Stomach (tissue), 4 donors: ENCODE data around the gene HEPHL1.

Experiments
- CTCF ChIP-seq, 7 experiments: fragments of 450-650 bp in 4 of 7; fragments of 200-600 bp in 3 of 7; sonication (generic) in 3 of 7; IDR thresholded peaks; one replicate each; pipeline ENCODE4 v1.5.1; 2016 to 2019; ENCODE audit warnings: antibody characterized with exemption in 7 of 7, control low read depth in 2 of 7, mild to moderate bottlenecking in 1 of 7
- POLR2A ChIP-seq, 4 donors: fragments of 450-650 bp; IDR thresholded peaks; one replicate each; pipeline ENCODE4 v1.6.1; 2016; ENCODE audit warnings: antibody characterized with exemption in 4 of 4, control low read depth in 2 of 4, mild to moderate bottlenecking in 1 of 4, moderate library complexity in 1 of 4
- POLR2AphosphoS5 ChIP-seq, 3 donors: sonication (generic); formaldehyde crosslinking; IDR thresholded peaks; one replicate each; pipeline ENCODE4 v1.6.1; 2016; ENCODE audit warnings: antibody characterized with exemption in 3 of 3

- TF ChIP-seq CTCF (IDR thresholded peaks at IDR 0.05) (no peak), POLR2A (IDR thresholded peaks at IDR 0.05) (no peak), POLR2AphosphoS5 (IDR thresholded peaks at IDR 0.05) (peak; percentile 72 to 84 (median 80))
These were observed 107.8 kb downstream of the HEPHL1 start, which contains the start of gene PANX1 for GRCh38 chr11:94128746-94129511.
